HepG2 (cell line): ENCODE data around the gene CLK4. TPM values are rescaled to one million over a fixed set of nuclear protein-coding genes. Genes with fewer than 3 reads are reported as not detected.

Experiments used
- ATAC-seq: fragments of 200-7000 bp; cut with Tn5 transposase; 3 replicates; pipeline ENCODE4 v1.9.1; 2020; ENCODE audit warnings: mild to moderate bottlenecking, moderate library complexity
- BruUV-seq: library from RNA; stranded (reverse); fragments of 400-500 nt; replicated peaks from 2 replicates; lab custom pipeline; 2021; lab: Mats Ljungman, UMichigan
- CTCF ChIA-PET: fragments of 300-600 bp; formaldehyde crosslinking; extraction: SDS; loops from one replicate; lab custom pipeline; 2021; ENCODE audit warnings: low total read pairs, inconsistent platforms, low intra/inter-chr PET ratio; lab: Yijun Ruan, JAX
- POLR2A ChIA-PET: fragments of 350-600 bp; sonication (Branson Sonifier 250); formaldehyde crosslinking; loops from one replicate; lab custom pipeline; 2020; ENCODE audit warnings: antibody characterized with exemption, inconsistent platforms; lab: Yijun Ruan, JAX
- DNase-seq: peaks from one replicate; pipeline ENCODE4 v3.0.0-alpha.2; 2015; ENCODE audit warnings: low spot score
- FAIRE-seq: peaks from 3 replicates; lab custom pipeline; 2011; peaks lifted over from hg19 to GRCh38; lab: Jason Lieb, UNC
- H2AFZ ChIP-seq: one replicate; pipeline ENCODE4 v1.6.1; 2011; ENCODE audit warnings: low read length, inconsistent platforms
- H3K27ac ChIP-seq: fragments of 300-600 bp; 3 replicates; pipeline ENCODE4 v1.8.0; 2011; ENCODE audit warnings: mixed run types, mild to moderate bottlenecking, mixed read lengths, low read length, inconsistent platforms; ENCODE audit not compliant: insufficient read depth; ENCODE audit errors: extremely low read length
- H3K27me3 ChIP-seq, 2 experiments: fragments of 200-600 bp in 1 of 2; 2 replicates in 1 of 2; 3 replicates in 1 of 2; pipeline versions ENCODE4 v1.6.0 to v1.8.0; 2011; ENCODE audit warnings: low read length in 2 of 2, mild to moderate bottlenecking in 2 of 2, moderate library complexity in 2 of 2, inconsistent platforms in 1 of 2; ENCODE audit not compliant: insufficient read depth in 2 of 2, control insufficient read depth in 1 of 2
- H3K36me3 ChIP-seq, 2 experiments: fragments of 200-600 bp in 1 of 2; replicated peaks in 1 of 2; 2 replicates in 1 of 2; 3 replicates in 1 of 2; pipeline versions ENCODE4 v1.5.1 to v1.8.0; 2011; ENCODE audit warnings: low read length in 2 of 2, inconsistent platforms in 1 of 2; ENCODE audit not compliant: insufficient read depth in 2 of 2, control insufficient read depth in 1 of 2
- H3K4me1 ChIP-seq: 2 replicates; pipeline ENCODE4 v1.5.1; 2012; ENCODE audit warnings: low read length, inconsistent platforms; ENCODE audit not compliant: insufficient read depth
- H3K4me2 ChIP-seq: 2 replicates; pipeline ENCODE4 v1.6.0; 2011; ENCODE audit warnings: low read depth, low read length, inconsistent platforms
- H3K4me3 ChIP-seq, 3 experiments: fragments of 200-600 bp in 1 of 3; sonication (generic), shearing (Covaris generic) in 1 of 3; replicated peaks in 1 of 3; 2 replicates each; pipeline ENCODE4 v1.5.1; 2011 to 2016; ENCODE audit warnings: low read length in 3 of 3, inconsistent platforms in 2 of 3, low read depth in 2 of 3, mild to moderate bottlenecking in 2 of 3, control low read depth in 1 of 3, mixed read lengths in 1 of 3; ENCODE audit not compliant: insufficient read depth in 1 of 3
- H3K79me2 ChIP-seq: one replicate; pipeline ENCODE4 v1.6.1; 2011; ENCODE audit warnings: low read length, inconsistent platforms; ENCODE audit not compliant: insufficient read depth
- H3K9ac ChIP-seq: 2 replicates; pipeline ENCODE4 v1.6.0; 2011; ENCODE audit warnings: mild to moderate bottlenecking, low read depth, low read length, inconsistent platforms; ENCODE audit not compliant: insufficient read depth
- H3K9me3 ChIP-seq: 2 replicates; pipeline ENCODE4 v1.5.1; 2012; ENCODE audit warnings: mild to moderate bottlenecking, low read length
- H4K20me1 ChIP-seq: 2 replicates; pipeline ENCODE4 v1.6.0; 2011; ENCODE audit warnings: inconsistent platforms, mild to moderate bottlenecking, low read length, moderate library complexity; ENCODE audit not compliant: insufficient read depth
- ATF2 ChIP-seq: sonication (generic); formaldehyde crosslinking; IDR thresholded peaks from 2 replicates; pipeline ENCODE4 v1.4.0; 2020; ENCODE audit warnings: missing genetic modification reagents
- HNF1B ChIP-seq: sonication (generic); formaldehyde crosslinking; IDR thresholded peaks from 2 replicates; pipeline ENCODE4 v1.5.1; 2020; ENCODE audit warnings: mild to moderate bottlenecking, moderate library complexity, missing genetic modification reagents
- HNF4G ChIP-seq, 2 experiments: sonication (generic) in 1 of 2; formaldehyde crosslinking in 1 of 2; IDR thresholded peaks; 2 replicates each; pipeline versions ENCODE4 v1.4.0 to v1.6.1; 2011 to 2020; ENCODE audit warnings: borderline replicate concordance in 2 of 2, low read depth in 2 of 2, mild to moderate bottlenecking in 2 of 2, low read length in 1 of 2, missing genetic modification reagents in 1 of 2, moderate library complexity in 1 of 2
- MAF1 ChIP-seq: sonication (generic); formaldehyde crosslinking; IDR thresholded peaks from 2 replicates; pipeline ENCODE4 v1.5.0; 2020; ENCODE audit warnings: missing genetic modification reagents, borderline replicate concordance
- PATZ1 ChIP-seq: sonication (generic); formaldehyde crosslinking; IDR thresholded peaks from 2 replicates; pipeline ENCODE4 v1.4.0; 2020; ENCODE audit warnings: missing genetic modification reagents
- POGZ ChIP-seq: sonication (generic); formaldehyde crosslinking; IDR thresholded peaks from 2 replicates; pipeline ENCODE4 v1.4.0; 2020; ENCODE audit warnings: mild to moderate bottlenecking, missing genetic modification reagents
- RBM22 ChIP-seq: fragments of 200-400 bp; formaldehyde crosslinking; optimal IDR thresholded peaks from 2 replicates; pipeline ENCODE3; 2017; ENCODE audit warnings: mild to moderate bottlenecking, low read length, moderate library complexity
- SP1 ChIP-seq, 2 experiments: fragments of 450-650 bp in 1 of 2; sonication (generic) in 1 of 2; formaldehyde crosslinking in 1 of 2; IDR thresholded peaks; 2 replicates each; pipeline versions ENCODE4 v1.4.0 to v1.6.1; 2016 to 2020; ENCODE audit warnings: missing genetic modification reagents in 1 of 2
- SRSF1 ChIP-seq: fragments of 200-400 bp; formaldehyde crosslinking; optimal IDR thresholded peaks from 2 replicates; pipeline ENCODE3; 2017; ENCODE audit warnings: mild to moderate bottlenecking, low read depth, low read length, moderate library complexity
- ZC3H13 ChIP-seq: sonication (generic); formaldehyde crosslinking; IDR thresholded peaks from 2 replicates; pipeline ENCODE4 v1.8.1; 2023; ENCODE audit warnings: mild to moderate bottlenecking, missing genetic modification reagents, moderate library complexity
- ZFP82 ChIP-seq: sonication (generic); formaldehyde crosslinking; IDR thresholded peaks from 2 replicates; pipeline ENCODE4 v1.5.1; 2020; ENCODE audit warnings: mild to moderate bottlenecking, missing genetic modification reagents, borderline replicate concordance
- ZNF281 ChIP-seq: sonication (generic); formaldehyde crosslinking; IDR thresholded peaks from 2 replicates; pipeline ENCODE4 v1.4.0; 2020; ENCODE audit warnings: missing genetic modification reagents, borderline replicate concordance
- ZNF446 ChIP-seq: sonication (generic); formaldehyde crosslinking; IDR thresholded peaks from 2 replicates; pipeline ENCODE4 v1.5.0; 2020; ENCODE audit warnings: mild to moderate bottlenecking, missing genetic modification reagents
- ZNF788 ChIP-seq: sonication (generic); formaldehyde crosslinking; IDR thresholded peaks from 2 replicates; pipeline ENCODE4 v1.5.0; 2020; ENCODE audit warnings: mild to moderate bottlenecking, missing genetic modification reagents, borderline replicate concordance
- WGBS: methylation state at CpG from one replicate; pipeline ENCODE4 v1.1.6; 2017; ENCODE audit warnings: low lambda C conversion rate; 5-methylcytosine and 5-hydroxymethylcytosine counted together
- in situ Hi-C: cut with HindIII; loops from 2 replicates; pipeline ENCODE4 v1.10.0; 2017; ENCODE audit warnings: low pct_unique_long_range_greater_than_20kb; ENCODE audit not compliant: extremely low pct_ligation_motif_present
- intact Hi-C: fragments of 100-400 bp; cut with micrococcal nuclease; formaldehyde crosslinking; loops from one replicate; pipeline ENCODE4 v1.10.0; 2022; ENCODE audit not compliant: unreplicated experiment
- polyA plus RNA-seq, 8 experiments: library from polyadenylated mRNA; depleted of rRNA in 3 of 8; stranded (reverse) in 7 of 8; unstranded in 1 of 8; fragments of >200 nt; fragmentation: Illumina TruSeq in 4 of 8; extraction: Trizol in 4 of 8; gene quantifications; 2 replicates each; pipeline versions ENCODE4 v1.2.1 to v1.2.3, GENCODE V29; 2011 to 2016; ENCODE audit warnings: low read depth in 4 of 8, missing spikeins in 1 of 8, mixed read lengths in 1 of 8; ENCODE audit not compliant: insufficient read depth in 1 of 8
- total RNA-seq, 5 experiments: library from RNA; depleted of rRNA; stranded (reverse); fragments of >200 nt; fragmentation: Illumina TruSeq; extraction: Trizol; gene quantifications; 2 replicates each; pipeline ENCODE4 v1.2.3, GENCODE V29; 2016; ENCODE audit warnings: low read depth in 1 of 5

Gene CLK4
- total and polyA plus RNA-seq, 2 of the 13 experiments (the other 11 are each of a cell fraction or from before 2014, with no cell fraction given), result 17.7 to 18.4 TPM

- Histone ChIP-seq H3K9ac (peak overlapping the region; percentile 51; the same call in 1 of the 2 replicates), H3K4me2 (peak overlapping the region; percentile 47), H4K20me1 (peaks cover 12% of the 10 kb centered on the region), H2AFZ (no peak overlapping the region), H3K27ac (peak overlapping the region; percentile 55), H3K79me2 (peaks cover 40% of the 10 kb centered on the region), H3K27me3 (no peaks in the 10 kb centered on the region; a peak in 1 of 5 replicates), H3K4me1 (peaks cover 60% of the 10 kb centered on the region), H3K4me3 (peak overlapping the region in 2 of 3 experiments; percentile 13 to 43; a peak in 3 of 6 replicates), H3K36me3 (peaks cover 0 to 8% of the 10 kb centered on the region in 2 experiments; a peak in 3 of 5 replicates), H3K9me3 (no peaks in the 10 kb centered on the region)
- DNase-seq (no peak), ATAC-seq (peak; percentile 7; the same call in 2 of the 3 replicates), FAIRE-seq (no peak)
- WGBS, result 96% methylated on average over 4 of the region's 20 CpGs
- ChIA-PET CTCF (no interaction called here), POLR2A (no interaction called here)
- intact Hi-C loops, result loop anchor here (5.0 kb wide), 1 partner anchor 105 kb away; the partner anchor contains the start of gene ZNF354A
- in situ Hi-C loops, result no loop called here
- no TSS peak for BruUV-seq
- no peak for TF ChIP-seq MAF1
- TF ChIP-seq ZNF788 (CRISPR knock-in tag), result no peak
- no peak for TF ChIP-seq SRSF1
- TF ChIP-seq RBM22, result no peak
- TF ChIP-seq ZC3H13 (CRISPR knock-in tag), result no peak
- no peak for TF ChIP-seq SP1 (IDR thresholded peaks at IDR 0.05)
- TF ChIP-seq SP1 (CRISPR knock-in tag; IDR thresholded peaks at IDR 0.05), result no peak
- no peak for TF ChIP-seq ATF2
- TF ChIP-seq HNF1B (CRISPR knock-in tag), result peak; percentile 1; the same call in 1 of the 2 replicates
- TF ChIP-seq HNF4G (IDR thresholded peaks at IDR 0.05; ENCODE audit: borderline replicate concordance, low read depth, low read length), result no peak
- TF ChIP-seq HNF4G (CRISPR knock-in tag; IDR thresholded peaks at IDR 0.05; ENCODE audit: borderline replicate concordance, low read depth), result no peak
- TF ChIP-seq POGZ (CRISPR knock-in tag), result peak; percentile 2; the same call in 1 of the 2 replicates
- peak; percentile 5; the same call in 1 of the 2 replicates for TF ChIP-seq ZNF281 (CRISPR knock-in tag)
- TF ChIP-seq PATZ1 (CRISPR knock-in tag), result peak; percentile 51
- TF ChIP-seq ZFP82 (CRISPR knock-in tag), result no peak
- no peak for TF ChIP-seq ZNF446 (CRISPR knock-in tag)
Observed at GRCh38 chr5:178627259-178627598, 379 bp upstream of the CLK4 start.
